K562 (cell line): ENCODE results near the gene USP13. TPM values are rescaled to one million over a fixed set of nuclear protein-coding genes. Genes with fewer than 3 reads are reported as not detected.

Experiments used
- ATAC-seq: fragments of 200-7000 bp; cut with Tn5 transposase; 3 replicates; pipeline ENCODE4 v1.9.1; 2020; ENCODE audit warnings: moderate library complexity
- BruUV-seq: library from RNA; stranded (reverse); fragments of 400-500 nt; replicated peaks from 2 replicates; lab custom pipeline; 2021; lab: Mats Ljungman, UMichigan
- CTCF ChIA-PET: fragments of 300-600 bp; formaldehyde crosslinking; extraction: SDS; loops from one replicate; lab custom pipeline; 2021; ENCODE audit warnings: low intra/inter-chr PET ratio; lab: Yijun Ruan, JAX
- POLR2A ChIA-PET: fragments of 300-600, 350-650 bp; sonication (Branson Sonifier 250); formaldehyde crosslinking; extraction: SDS; loops from one replicate; lab custom pipeline; 2021; ENCODE audit warnings: antibody characterized with exemption, inconsistent platforms; lab: Yijun Ruan, JAX
- DNase-seq, 4 experiments: peaks; one replicate each; pipeline versions ENCODE4 v3.0.0 to v3.0.0-alpha.2; 2011 to 2018; ENCODE audit warnings: low spot score in 3 of 4, mixed read lengths in 3 of 4; ENCODE audit errors: extremely low read depth in 1 of 4
- FAIRE-seq: peaks from 2 replicates; lab custom pipeline; 2011; peaks lifted over from hg19 to GRCh38; lab: Jason Lieb, UNC
- H2AFZ ChIP-seq: 2 replicates; pipeline ENCODE4 v1.6.0; 2011; ENCODE audit warnings: low read depth, low read length, control low read depth, inconsistent platforms
- H3K27ac ChIP-seq: fragments of 200-600 bp; 3 replicates; pipeline ENCODE4 v1.8.0; 2011; ENCODE audit warnings: low read depth, mild to moderate bottlenecking, control low read depth, inconsistent platforms, low read length, moderate library complexity, mixed read lengths; ENCODE audit errors: extremely low read depth
- H3K27me3 ChIP-seq, 2 experiments: fragments of 300-600 bp in 1 of 2; 2 replicates in 1 of 2; 3 replicates in 1 of 2; pipeline versions ENCODE4 v1.6.0 to v1.8.0; 2011; ENCODE audit warnings: inconsistent platforms in 2 of 2, low read length in 2 of 2, mild to moderate bottlenecking in 1 of 2, mixed read lengths in 1 of 2, moderate library complexity in 1 of 2; ENCODE audit not compliant: control insufficient read depth in 2 of 2, insufficient read depth in 2 of 2
- H3K36me3 ChIP-seq: fragments of 300-600 bp; 3 replicates; pipeline ENCODE4 v1.8.0; 2011; ENCODE audit warnings: mild to moderate bottlenecking, low read length, inconsistent platforms; ENCODE audit not compliant: control insufficient read depth, insufficient read depth
- H3K4me1 ChIP-seq, 2 experiments: fragments of 200-600 bp in 1 of 2; replicated peaks in 1 of 2; 2 replicates in 1 of 2; 3 replicates in 1 of 2; pipeline versions ENCODE4 v1.5.1 to v1.8.0; 2011; ENCODE audit warnings: inconsistent platforms in 2 of 2, low read length in 2 of 2, mild to moderate bottlenecking in 1 of 2, mixed read lengths in 1 of 2, moderate library complexity in 1 of 2; ENCODE audit not compliant: control insufficient read depth in 2 of 2, insufficient read depth in 2 of 2
- H3K4me2 ChIP-seq: 2 replicates; pipeline ENCODE4 v1.6.1; 2011; ENCODE audit warnings: low read length, control low read depth, inconsistent platforms, mixed read lengths; ENCODE audit not compliant: insufficient read depth
- H3K4me3 ChIP-seq: fragments of 200-600 bp; sonication (generic), shearing (Covaris generic); 2 replicates; pipeline ENCODE4 v1.5.1; 2016; ENCODE audit warnings: control low read depth, inconsistent platforms
- H3K79me2 ChIP-seq: fragments of 200-600 bp; 3 replicates; pipeline ENCODE4 v1.8.0; 2011; ENCODE audit warnings: low read length, inconsistent platforms; ENCODE audit not compliant: control insufficient read depth, insufficient read depth
- H3K9ac ChIP-seq, 2 experiments: 2 replicates each; pipeline versions ENCODE4 v1.6.0 to v1.6.1; 2011; ENCODE audit warnings: low read depth in 2 of 2, low read length in 2 of 2, control low read depth in 1 of 2, inconsistent platforms in 1 of 2, mild to moderate bottlenecking in 1 of 2, mixed read lengths in 1 of 2; ENCODE audit not compliant: insufficient read depth in 1 of 2
- H3K9me1 ChIP-seq: one replicate; pipeline ENCODE4 v1.6.0; 2011; ENCODE audit warnings: inconsistent platforms, mild to moderate bottlenecking, low read length, moderate library complexity; ENCODE audit not compliant: control insufficient read depth, insufficient read depth
- H3K9me3 ChIP-seq: replicated peaks from 2 replicates; pipeline ENCODE4 v1.5.1; 2011; ENCODE audit warnings: low read depth, low read length, inconsistent platforms; ENCODE audit not compliant: control insufficient read depth, insufficient read depth
- H4K20me1 ChIP-seq: replicated peaks from 2 replicates; pipeline ENCODE4 v1.6.1; 2011; ENCODE audit warnings: low read length, inconsistent platforms, mixed read lengths; ENCODE audit not compliant: control insufficient read depth, insufficient read depth
- CBFB ChIP-seq: sonication (generic); formaldehyde crosslinking; IDR thresholded peaks from 2 replicates; pipeline ENCODE4 v1.4.0; 2020; ENCODE audit warnings: mild to moderate bottlenecking, missing genetic modification reagents
- E2F8 ChIP-seq: fragments of 450-650 bp; IDR thresholded peaks from 2 replicates; pipeline ENCODE4 v1.7.1; 2018; ENCODE audit warnings: mild to moderate bottlenecking, low read depth; ENCODE audit not compliant: partially characterized antibody
- ILF3 ChIP-seq: fragments of 450-650 bp; IDR thresholded peaks from 2 replicates; pipeline ENCODE4 v1.6.1; 2018; ENCODE audit warnings: antibody characterized with exemption, mild to moderate bottlenecking, moderate library complexity, borderline replicate concordance
- KLF10 ChIP-seq: fragments of 250-450 bp; sonication (Bioruptor Pico); IDR thresholded peaks from 2 replicates; pipeline ENCODE4 v1.6.1; 2021; ENCODE audit warnings: matching md5 sums
- NFE2 ChIP-seq: IDR thresholded peaks from 2 replicates; pipeline ENCODE4 v1.6.1; 2014; ENCODE audit warnings: antibody characterized with exemption, low read depth
- NKRF ChIP-seq: fragments of 450-650 bp; IDR thresholded peaks from 2 replicates; pipeline ENCODE4 v1.6.1; 2016; ENCODE audit warnings: borderline replicate concordance
- NR4A1 ChIP-seq, 2 experiments: fragments of 250-450 bp in 1 of 2; fragments of 450-650 bp in 1 of 2; sonication (Bioruptor Pico) in 1 of 2; IDR thresholded peaks; 2 replicates each; pipeline versions ENCODE4 v1.4.0 to v1.6.1; 2016 to 2020; ENCODE audit warnings: mild to moderate bottlenecking in 2 of 2, missing compliant biosample characterization in 1 of 2, missing genetic modification characterization in 1 of 2, moderate library complexity in 1 of 2
- PHB ChIP-seq: fragments of 250-450 bp; sonication (Bioruptor Pico); IDR thresholded peaks from 2 replicates; pipeline ENCODE4 v1.5.0; 2021
- PTTG1 ChIP-seq: fragments of 450-650 bp; IDR thresholded peaks from 2 replicates; pipeline ENCODE4 v1.6.1; 2016; ENCODE audit warnings: low read depth, mild to moderate bottlenecking, missing genetic modification characterization, missing compliant biosample characterization
- RFX1 ChIP-seq: fragments of 450-650 bp; IDR thresholded peaks from 2 replicates; pipeline ENCODE4 v1.6.1; 2016; ENCODE audit warnings: mild to moderate bottlenecking, moderate library complexity
- SMARCC2 ChIP-seq: fragments of 450-650 bp; IDR thresholded peaks from 2 replicates; pipeline ENCODE4 v1.6.1; 2017; ENCODE audit warnings: antibody characterized with exemption, moderate library complexity, mild to moderate bottlenecking, low read depth
- ZNF23 ChIP-seq: fragments of 250-450 bp; sonication (Bioruptor Pico); IDR thresholded peaks from 2 replicates; pipeline ENCODE4 v1.4.0; 2020; ENCODE audit warnings: mild to moderate bottlenecking
- WGBS: fragments of 100-300 bp; shearing (Covaris generic); methylation state at CpG from one replicate; pipeline ENCODE4 v1.1.6; 2016; ENCODE audit warnings: low coverage, mixed read lengths; ENCODE audit not compliant: insufficient coverage; ENCODE audit errors: missing lambda C conversion rate; 5-methylcytosine and 5-hydroxymethylcytosine counted together
- in situ Hi-C: fragments of 300-500 bp; cut with MboI; formaldehyde crosslinking; loops from 4 replicates; pipeline ENCODE4 v1.15.0; 2018; ENCODE audit warnings: inconsistent platforms, mixed read lengths
- intact Hi-C: fragments of 100-400 bp; cut with micrococcal nuclease; formaldehyde crosslinking; loops from 2 replicates; pipeline ENCODE4 v1.14.2; 2022
- polyA plus RNA-seq, 8 experiments: library from polyadenylated mRNA; depleted of rRNA in 4 of 8; stranded (reverse) in 5 of 8; unstranded in 3 of 8; fragments of >200 nt; fragmentation: Nextera tagmentation in 2 of 8; fragmentation: Illumina TruSeq in 1 of 8; extraction: Ambion mirVana in 2 of 8; extraction: Trizol in 1 of 8; gene quantifications; 2 replicates each; pipeline versions ENCODE4 v1.2.1 to v1.2.3, GENCODE V29; 2011 to 2014; ENCODE audit warnings: inconsistent platforms in 1 of 8, missing spikeins in 1 of 8
- total RNA-seq, 7 experiments: library from RNA; depleted of rRNA in 6 of 7; stranded (reverse); fragments of >200 nt in 6 of 7; fragmentation: Illumina TruSeq in 2 of 7; extraction: Trizol in 2 of 7; gene quantifications; 2 replicates each; pipeline versions ENCODE4 v1.2.1 to v1.2.3, GENCODE V29; 2011 to 2021; ENCODE audit warnings: low replicate concordance in 1 of 7
- TF ChIP-seq, protein P1 (sequence below), 2 experiments: fragments of 450-650 bp in 1 of 2; sonication (generic) in 1 of 2; formaldehyde crosslinking in 1 of 2; IDR thresholded peaks in 1 of 2; conservative IDR thresholded peaks in 1 of 2; 2 replicates each; pipeline versions ENCODE4 v1.6.1 to v1.8.1; 2016 to 2023; ENCODE audit warnings: mild to moderate bottlenecking in 2 of 2, moderate library complexity in 2 of 2, inconsistent platforms in 1 of 2, missing genetic modification reagents in 1 of 2

The USP13 gene
- total and polyA plus RNA-seq, 9 of the 15 experiments (the other 6 are each of a cell fraction or from before 2014, with no cell fraction given): 0.11 to 2.3 (median 0.51) TPM

- TF ChIP-seq, protein P1, sequence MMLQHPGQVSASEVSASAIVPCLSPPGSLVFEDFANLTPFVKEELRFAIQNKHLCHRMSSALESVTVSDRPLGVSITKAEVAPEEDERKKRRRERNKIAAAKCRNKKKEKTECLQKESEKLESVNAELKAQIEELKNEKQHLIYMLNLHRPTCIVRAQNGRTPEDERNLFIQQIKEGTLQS (IDR thresholded peaks at IDR 0.05): no peak
- TF ChIP-seq, protein P1 (CRISPR knock-in tag; conservative IDR thresholded peaks at IDR 0.05): no peak
- TF ChIP-seq NR4A1 (CRISPR knock-in tag; IDR thresholded peaks at IDR 0.05): no peak
- TF ChIP-seq NR4A1 (tag; IDR thresholded peaks at IDR 0.05): no peak
- TF ChIP-seq PHB (CRISPR knock-in tag): no peak
- TF ChIP-seq NFE2: no peak
Observed at GRCh38 chr3:179710079-179710478, 57.2 kb downstream of the USP13 start (continued).

DNA sequence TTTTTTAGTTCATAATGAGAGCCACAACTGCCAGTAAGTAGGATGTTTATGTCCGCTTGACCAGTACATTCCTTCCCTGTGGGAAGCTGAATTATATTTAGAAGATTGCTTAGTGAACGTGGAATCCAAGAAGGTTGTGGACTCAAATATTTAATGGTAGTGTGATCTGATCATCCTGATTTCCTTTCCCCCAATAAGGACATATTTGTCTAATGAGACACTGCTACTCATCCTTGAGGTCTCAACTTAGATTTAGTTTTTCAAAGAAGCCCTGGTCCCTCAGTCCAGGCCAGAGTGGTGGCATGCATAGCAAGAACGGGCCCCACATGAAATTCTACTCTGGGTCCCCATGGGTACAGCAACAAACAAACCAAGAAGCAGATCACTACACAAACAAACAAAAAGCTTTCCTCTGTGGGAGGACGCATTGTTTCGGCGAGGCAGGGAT, 60.8 kb downstream of the USP13 start:
- Histone ChIP-seq H3K4me2 (no peak overlapping the region), H4K20me1 (no peaks in the 10 kb centered on the region), H2AFZ (no peak overlapping the region), H3K4me3 (no peak overlapping the region), H3K27ac (no peak overlapping the region), H3K27me3 (peaks cover 7 to 15% of the 10 kb centered on the region in 2 experiments; a peak in 3 of 5 replicates), H3K36me3 (no peaks in the 10 kb centered on the region), H3K79me2 (no peaks in the 10 kb centered on the region), H3K9ac (no peak overlapping the region), H3K9me3 (no peaks in the 10 kb centered on the region), H3K9me1 (no peaks in the 10 kb centered on the region), H3K4me1 (no peaks in the 10 kb centered on the region)
- intact Hi-C loops (no loop called here), in situ Hi-C loops (no loop called here)
- ChIA-PET POLR2A (no interaction called here), CTCF (no interaction called here)
- no peak for FAIRE-seq
- ATAC-seq: no peak
- WGBS: 19% methylated on average over 6 of the region's 6 CpGs
- BruUV-seq: no TSS peak
- no peak for DNase-seq
- TF ChIP-seq KLF10 (CRISPR knock-in tag) (no peak), ILF3 (no peak), NKRF (no peak), RFX1 (no peak), ZNF23 (CRISPR knock-in tag) (no peak), PTTG1 (tag) (no peak), SMARCC2 (no peak), CBFB (CRISPR knock-in tag) (no peak), E2F8 (no peak)
